Kidney epithelial cell (primary cell): ENCODE measurements around the gene TBK1. TPM values are rescaled to one million over a fixed set of nuclear protein-coding genes. Genes with fewer than 3 reads are reported as not detected.

Experiments used
- DNase-seq: peaks from one replicate; pipeline ENCODE4 v3.0.0-alpha.2; 2010; ENCODE audit warnings: low read depth
- H3K27me3 ChIP-seq: 2 replicates; pipeline ENCODE4 v1.6.0; 2011; ENCODE audit warnings: low read length; ENCODE audit not compliant: control insufficient read depth, insufficient read depth
- H3K36me3 ChIP-seq: 2 replicates; pipeline ENCODE4 v1.5.1; 2011; ENCODE audit warnings: low read length; ENCODE audit not compliant: control insufficient read depth, insufficient read depth
- H3K4me3 ChIP-seq: 2 replicates; pipeline ENCODE4 v1.5.1; 2011; ENCODE audit warnings: low read depth, mild to moderate bottlenecking, control low read depth, low read length
- CTCF ChIP-seq: IDR thresholded peaks from 2 replicates; pipeline ENCODE4 v1.5.1; 2011; ENCODE audit warnings: mild to moderate bottlenecking, moderate library complexity, low read length, control low read depth, inconsistent platforms; ENCODE audit not compliant: insufficient read depth, poor library complexity, severe bottlenecking
- total RNA-seq: library from RNA; depleted of rRNA; stranded (reverse); fragments of >200 nt; gene quantifications from 2 replicates; pipeline ENCODE4 v1.2.3, GENCODE V29; 2015

The TBK1 gene
- total RNA-seq, 1 donor from 2014 or later, result 21.0 TPM

- no peak for DNase-seq
- H3K4me3 ChIP-seq, result no peak overlapping the region
- no peak for TF ChIP-seq CTCF
- no peaks in the 10 kb centered on the region for H3K27me3 ChIP-seq
- H3K36me3 ChIP-seq, result peaks cover 1% of the 10 kb centered on the region
Measured at GRCh38 chr12:64466178-64466577, 14.3 kb downstream of the TBK1 start.

GRCh38 chr12:64468966-64469365, 17.0 kb downstream of the TBK1 start:
- Histone ChIP-seq H3K36me3 (peaks cover 1% of the 10 kb centered on the region), H3K27me3 (no peaks in the 10 kb centered on the region), H3K4me3 (no peak overlapping the region)
- no peak for DNase-seq
- no peak for TF ChIP-seq CTCF

- no peak overlapping the region for H3K4me3 ChIP-seq
- peaks cover 1% of the 10 kb centered on the region for H3K36me3 ChIP-seq
- TF ChIP-seq CTCF, result no peak
- H3K27me3 ChIP-seq, result no peaks in the 10 kb centered on the region
- no peak for DNase-seq
Measured at GRCh38 chr12:64469455-64470142, 17.7 kb downstream of the TBK1 start.

GRCh38 chr12:64470495-64470894, 18.6 kb downstream of the TBK1 start:
- Histone ChIP-seq H3K27me3 (no peaks in the 10 kb centered on the region), H3K36me3 (peaks cover 1% of the 10 kb centered on the region), H3K4me3 (no peak overlapping the region)
- no peak for TF ChIP-seq CTCF
- no peak for DNase-seq

GRCh38 chr12:64473176-64473575, 21.3 kb downstream of the TBK1 start:
- TF ChIP-seq CTCF, result no peak
- Histone ChIP-seq H3K36me3 (peaks cover 1% of the 10 kb centered on the region), H3K27me3 (no peaks in the 10 kb centered on the region), H3K4me3 (no peak overlapping the region)
- DNase-seq, result no peak

GRCh38 chr12:64475518-64475917, 23.6 kb downstream of the TBK1 start:
- TF ChIP-seq CTCF, result no peak
- H3K36me3 ChIP-seq, result no peaks in the 10 kb centered on the region
- H3K27me3 ChIP-seq, result no peaks in the 10 kb centered on the region
- no peak for DNase-seq
- H3K4me3 ChIP-seq, result no peak overlapping the region
